Muscle of arm (tissue), 12 donors: ENCODE data around the gene SLC6A9. TPM values are rescaled to one million over a fixed set of nuclear protein-coding genes. Genes with fewer than 3 reads are reported as not detected.

Experiments
- DNase-seq: peaks from one replicate; pipeline ENCODE4 v3.0.0-alpha.2; 2013
- polyA plus RNA-seq, 12 donors: library from polyadenylated mRNA; unstranded; fragments of 120-200 nt; gene quantifications; one replicate each; pipeline ENCODE4 v1.2.1, GENCODE V29; 2013; ENCODE audit not compliant: insufficient read length in 12 of 12

Gene SLC6A9
- polyA plus RNA-seq, 12 donors: 2.5 to 11.3 (median 3.5) TPM; not detected in 1

- no peak for DNase-seq
These were observed 60.8 kb downstream of the SLC6A9 start for GRCh38 chr1:43970502-43970901.

GRCh38 chr1:43969746-43970466, 61.4 kb downstream of the SLC6A9 start, which contains the start of gene DPH2:
Gene DPH2 (plus strand): TSS chr1:43970010. CDS start chr1:43970176, 166 bp downstream.
- DNase-seq: peak; percentile 97

GRCh38 chr1:43969416-43969745, 61.9 kb downstream of the SLC6A9 start:
- no peak for DNase-seq

- DNase-seq: no peak
These were observed 62.8 kb downstream of the SLC6A9 start for GRCh38 chr1:43968348-43968948.

GRCh38 chr1:43965316-43965715, 65.9 kb downstream of the SLC6A9 start:
- DNase-seq: no peak

- no peak for DNase-seq
These were observed 67.4 kb downstream of the SLC6A9 start for GRCh38 chr1:43963890-43964289.

GRCh38 chr1:43963006-43963405, 68.3 kb downstream of the SLC6A9 start:
- DNase-seq: no peak

- no peak for DNase-seq
These were observed 68.9 kb downstream of the SLC6A9 start for GRCh38 chr1:43962324-43962723.

- DNase-seq: no peak
These were observed 69.6 kb downstream of the SLC6A9 start for GRCh38 chr1:43961692-43962091.

- DNase-seq: no peak
These were observed 70.5 kb downstream of the SLC6A9 start for GRCh38 chr1:43960798-43961197.

- DNase-seq: no peak
These were observed 72.7 kb downstream of the SLC6A9 start for GRCh38 chr1:43958351-43959255.

- DNase-seq: no peak
These were observed 73.7 kb downstream of the SLC6A9 start for GRCh38 chr1:43957407-43958040.

- no peak for DNase-seq
These were observed 75.0 kb downstream of the SLC6A9 start for GRCh38 chr1:43956234-43956633.

- no peak for DNase-seq
These were observed 77.2 kb downstream of the SLC6A9 start for GRCh38 chr1:43954036-43954435.

- no peak for DNase-seq
These were observed 77.9 kb downstream of the SLC6A9 start for GRCh38 chr1:43953361-43953760.

GRCh38 chr1:43952731-43953346, 78.4 kb downstream of the SLC6A9 start:
- DNase-seq: no peak

GRCh38 chr1:43951021-43951985, 80.0 kb downstream of the SLC6A9 start:
- DNase-seq: no peak

GRCh38 chr1:43949678-43950077, 81.6 kb downstream of the SLC6A9 start:
- DNase-seq: no peak

GRCh38 chr1:43947874-43948437, 83.3 kb downstream of the SLC6A9 start:
- DNase-seq: no peak
